Fibroblast of skin of back (primary cell): ENCODE results near the gene PROP1. TPM values are rescaled to one million over a fixed set of nuclear protein-coding genes. Genes with fewer than 3 reads are reported as not detected.
"Not testable (repeated sequence)": the region's sequence is repeated elsewhere in the genome, so short reads cannot be mapped to it uniquely, and the experiment has no call there.

Experiments used
- DNase-seq: peaks from one replicate; pipeline ENCODE4 v3.0.0-alpha.2; 2013
- polyA plus RNA-seq, 2 experiments: library from polyadenylated mRNA; unstranded; fragments of 120-200 nt; gene quantifications; one replicate each; pipeline ENCODE4 v1.2.1, GENCODE V29; 2013; ENCODE audit not compliant: insufficient read length in 2 of 2

Gene PROP1
- polyA plus RNA-seq (2013, experiment 1 of 2; ENCODE audit: insufficient read length) = not detected
- polyA plus RNA-seq (2013, experiment 2 of 2; ENCODE audit: insufficient read length) = not detected

DNA sequence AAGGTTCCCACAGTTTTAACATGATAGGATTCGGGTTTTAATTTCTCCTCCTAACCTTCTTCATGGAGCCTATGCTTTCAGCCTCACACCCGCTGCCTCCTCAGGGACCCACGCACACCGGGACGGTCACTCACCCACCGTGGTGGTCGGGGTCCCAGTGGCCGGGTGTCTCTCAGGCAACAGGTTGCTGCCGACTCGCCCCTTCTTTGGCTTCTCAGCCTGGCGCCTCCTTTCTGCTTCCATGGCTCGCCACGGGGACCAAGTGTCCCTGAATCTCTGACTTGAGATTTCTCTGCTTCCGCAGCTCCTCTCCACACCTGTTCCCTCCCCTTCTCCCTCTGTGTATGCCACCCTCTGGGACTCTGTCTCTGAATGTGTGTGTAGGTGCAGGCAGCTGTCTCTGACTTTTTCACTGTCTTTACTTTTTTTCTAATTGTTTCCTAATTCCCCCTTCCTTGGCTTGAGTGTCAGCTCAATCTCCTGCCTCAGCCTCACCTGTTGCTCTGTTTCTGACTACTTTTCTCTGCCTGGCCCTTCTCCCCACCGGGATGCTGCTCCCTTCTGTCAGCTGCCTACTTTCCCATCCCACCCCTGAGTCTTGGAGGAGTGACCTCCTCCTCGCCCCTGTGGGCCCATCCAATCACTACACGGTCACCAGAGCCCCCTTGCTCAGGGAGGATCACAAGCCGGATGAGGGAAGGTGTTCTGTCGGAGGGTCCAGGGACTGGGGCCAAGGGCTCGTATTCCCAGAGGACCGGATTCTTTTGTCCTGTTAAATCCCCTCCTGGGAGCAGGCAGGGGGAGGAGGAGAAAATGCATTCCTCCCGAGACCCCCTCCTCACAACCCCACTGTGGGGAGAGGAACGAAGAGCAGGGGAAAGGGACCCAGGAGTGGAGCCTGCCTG is at the start of gene PROP1:
Gene PROP1 (minus strand): TSS at position 552 of the 905 bp plus-strand sequence. CDS start 309 bp downstream, at position 243.
- DNase-seq = no peak

DNA sequence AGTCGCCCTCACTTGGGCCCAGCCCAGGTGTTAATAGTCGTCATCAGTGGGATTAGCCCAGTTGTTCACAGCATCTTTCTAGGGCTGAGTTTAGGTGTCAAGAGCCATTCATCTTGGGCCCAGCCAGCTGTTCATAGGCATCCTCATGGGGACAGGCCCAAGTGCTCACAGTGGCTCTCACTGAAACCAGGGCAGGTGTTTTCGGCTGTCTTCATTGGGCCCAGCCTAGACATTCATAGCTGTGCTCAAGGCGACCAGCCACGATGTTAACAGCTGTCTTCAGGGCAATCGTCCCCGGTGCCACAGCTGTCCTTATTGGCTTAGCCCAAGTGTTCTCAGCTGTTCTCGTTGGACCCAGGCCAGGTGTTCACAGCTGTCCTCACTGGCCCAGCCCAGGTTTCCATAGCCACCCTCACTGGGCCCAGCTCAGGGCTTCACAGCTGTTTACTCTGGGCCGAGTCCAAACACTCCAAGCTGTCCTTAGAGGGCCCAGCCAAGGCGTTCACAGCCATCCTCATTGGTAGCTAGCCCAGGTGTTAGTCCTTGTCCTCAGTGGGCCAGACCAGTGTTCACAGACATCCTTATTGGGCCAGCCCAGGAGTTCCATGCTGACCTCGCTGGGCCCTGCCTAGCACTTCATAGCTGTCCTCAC is 23.5 kb upstream of the PROP1 start:
- DNase-seq = not testable (repeated sequence)

DNA sequence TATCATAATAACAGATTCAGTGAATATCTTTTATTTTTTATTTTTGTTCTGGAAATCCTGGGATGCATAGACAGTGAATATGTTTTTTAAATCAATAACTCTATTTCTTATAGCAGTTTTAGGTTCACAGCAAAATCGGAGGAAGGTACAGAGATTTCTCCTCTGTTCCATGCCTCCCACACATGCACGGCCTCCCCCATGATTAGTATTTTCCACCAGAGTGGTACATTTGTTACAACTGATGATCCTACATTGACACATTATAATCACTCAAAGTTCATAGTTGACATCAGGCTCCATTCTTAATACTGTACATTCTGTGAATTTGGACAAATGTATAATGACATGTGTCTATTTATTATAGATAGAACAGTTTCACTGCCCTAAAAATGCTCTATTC is 16.7 kb upstream of the PROP1 start:
- not testable (repeated sequence) for DNase-seq

DNA sequence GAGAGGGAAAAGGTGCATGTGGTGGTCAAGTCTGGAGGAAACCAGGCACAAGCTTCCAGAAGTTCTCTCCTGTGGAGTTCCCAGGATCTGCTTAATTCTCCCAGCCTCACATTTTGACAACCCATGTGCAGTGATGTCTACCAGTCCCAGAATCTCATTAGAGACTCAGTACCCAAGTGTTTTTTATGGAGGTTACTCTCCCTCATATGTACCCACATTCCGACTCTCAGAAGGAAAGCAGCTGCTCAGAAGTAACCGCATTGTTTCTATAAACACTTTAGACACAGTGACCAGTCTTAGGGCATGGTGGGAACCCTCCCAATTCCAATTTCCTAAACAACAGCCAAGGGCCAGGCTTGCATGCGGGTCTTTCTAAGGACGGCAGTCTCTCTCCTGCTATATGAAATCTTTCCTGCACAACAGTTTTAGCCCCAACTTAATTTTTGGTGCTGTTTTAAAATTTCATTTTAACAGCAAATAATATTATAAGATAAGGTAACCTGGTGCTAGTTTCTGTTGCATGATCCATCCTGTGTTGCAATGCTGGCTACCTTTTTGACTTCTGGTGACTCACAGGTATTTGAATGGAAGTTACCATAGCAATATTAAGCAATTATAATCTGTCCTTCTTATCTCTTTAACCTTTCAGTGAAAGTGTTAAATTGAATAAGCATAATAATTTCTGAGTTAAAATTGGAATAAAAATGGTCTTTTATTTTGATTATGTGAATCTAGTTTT is 15.9 kb upstream of the PROP1 start:
- not testable (repeated sequence) for DNase-seq

DNA sequence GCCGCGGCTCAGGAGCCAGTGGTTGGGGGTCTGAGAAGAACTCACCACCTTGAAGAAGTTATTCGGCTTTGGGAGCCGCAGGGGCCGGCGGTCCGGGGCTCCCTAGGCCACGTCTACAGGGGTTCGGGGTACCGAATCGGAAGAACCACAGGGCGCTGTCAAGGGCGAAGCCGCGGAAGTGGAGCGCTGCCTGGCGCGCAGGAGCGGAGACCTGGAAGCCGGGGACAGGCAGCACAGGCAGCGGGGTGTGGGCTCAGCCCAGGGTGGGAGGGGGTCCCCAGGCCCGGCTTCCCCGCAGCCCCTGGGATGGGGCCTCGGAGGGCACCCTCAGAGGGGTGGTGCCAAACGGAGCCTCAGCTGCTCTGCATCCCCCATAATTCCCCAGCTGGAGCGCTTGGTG is 11.2 kb upstream of the PROP1 start:
- DNase-seq = not testable (repeated sequence)

DNA sequence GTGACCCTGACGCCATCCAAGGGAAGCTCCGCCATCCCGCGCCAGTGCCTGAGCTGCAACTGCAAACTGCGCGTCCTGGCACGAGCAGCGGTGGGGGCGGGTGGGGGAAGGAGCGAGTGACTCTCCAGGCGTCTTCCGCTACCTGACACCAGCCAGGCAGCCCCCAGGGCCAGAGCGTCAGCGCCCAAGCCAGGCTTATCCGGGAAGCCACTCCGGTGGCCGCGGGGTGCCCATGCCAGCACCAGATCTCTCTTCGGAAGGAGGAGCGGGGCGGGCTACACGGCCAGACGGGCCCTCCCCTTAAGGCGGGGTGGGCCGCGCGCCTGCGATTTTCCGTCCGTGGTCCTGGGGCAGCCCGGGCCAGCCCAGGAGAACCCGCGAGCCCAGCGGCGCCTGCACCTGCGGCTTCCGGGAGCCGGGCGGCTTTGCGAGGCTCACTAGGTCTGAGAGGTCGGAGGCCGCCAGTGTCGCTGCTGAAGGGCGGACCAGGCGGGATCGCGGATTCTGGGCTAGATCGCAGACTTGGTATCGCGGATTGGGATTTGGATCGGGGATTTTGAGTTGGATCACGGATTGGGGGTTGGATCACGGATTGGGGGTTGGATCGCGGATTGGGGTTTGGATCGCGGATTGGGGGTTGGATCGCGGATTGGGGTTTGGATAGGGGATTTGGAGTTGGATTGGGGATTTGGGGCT is 10.6 kb upstream of the PROP1 start:
- not testable (repeated sequence) for DNase-seq

DNA sequence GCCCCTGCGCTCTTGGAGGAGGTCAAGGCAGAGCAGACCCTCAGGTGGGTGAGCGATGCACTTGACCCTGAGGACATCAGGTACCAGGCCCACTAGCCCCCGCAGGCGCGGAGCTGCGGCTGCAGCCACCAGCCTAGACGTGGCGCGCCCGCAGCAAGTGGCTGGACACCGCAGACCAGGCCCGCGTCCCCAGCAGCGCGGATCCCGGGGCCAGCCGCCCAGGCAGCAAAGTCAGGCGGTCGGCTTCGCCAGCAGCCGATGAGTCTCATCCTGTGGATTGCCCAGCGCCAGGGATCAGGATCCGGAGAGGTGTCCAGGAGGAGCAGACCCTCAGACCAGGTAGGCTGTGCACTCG is 10.1 kb upstream of the PROP1 start:
- DNase-seq = not testable (repeated sequence)

DNA sequence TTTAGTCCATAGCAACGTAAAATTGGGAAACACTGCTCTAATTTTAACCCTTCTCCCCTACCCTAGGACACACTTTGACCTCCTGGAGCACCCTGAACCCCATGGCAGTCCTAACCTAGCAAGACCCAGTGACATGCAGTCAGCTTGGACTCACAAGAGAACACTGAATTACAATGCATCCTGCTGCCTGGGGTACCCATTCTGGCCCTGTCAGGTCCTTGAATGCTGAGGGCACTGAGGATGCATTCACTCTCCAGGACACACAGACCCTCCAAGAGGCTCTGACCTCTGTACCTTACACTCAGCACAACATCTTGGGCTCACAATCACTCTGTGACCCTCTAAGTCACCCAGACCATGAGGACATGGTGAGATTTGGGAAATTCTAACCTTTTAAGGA is 1.8 kb upstream of the PROP1 start:
- DNase-seq = no peak

DNA sequence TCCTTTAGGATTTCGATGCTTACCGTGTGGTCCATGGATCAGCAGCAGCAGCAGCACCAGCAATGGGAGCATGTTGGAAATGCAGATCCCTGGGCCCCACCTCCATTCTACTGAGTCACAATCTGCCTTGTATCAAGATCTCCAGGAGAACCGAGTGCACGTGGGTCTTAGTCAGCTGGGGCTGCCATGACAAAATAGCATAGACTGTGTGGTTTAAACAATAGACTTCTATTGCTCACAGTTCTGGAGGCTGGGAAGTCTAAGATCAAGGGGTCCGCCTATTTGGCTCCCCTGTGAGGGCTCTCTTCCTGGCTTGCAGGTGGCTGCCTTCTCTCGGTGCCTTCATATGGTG is 1.3 kb upstream of the PROP1 start:
- no peak for DNase-seq

DNA sequence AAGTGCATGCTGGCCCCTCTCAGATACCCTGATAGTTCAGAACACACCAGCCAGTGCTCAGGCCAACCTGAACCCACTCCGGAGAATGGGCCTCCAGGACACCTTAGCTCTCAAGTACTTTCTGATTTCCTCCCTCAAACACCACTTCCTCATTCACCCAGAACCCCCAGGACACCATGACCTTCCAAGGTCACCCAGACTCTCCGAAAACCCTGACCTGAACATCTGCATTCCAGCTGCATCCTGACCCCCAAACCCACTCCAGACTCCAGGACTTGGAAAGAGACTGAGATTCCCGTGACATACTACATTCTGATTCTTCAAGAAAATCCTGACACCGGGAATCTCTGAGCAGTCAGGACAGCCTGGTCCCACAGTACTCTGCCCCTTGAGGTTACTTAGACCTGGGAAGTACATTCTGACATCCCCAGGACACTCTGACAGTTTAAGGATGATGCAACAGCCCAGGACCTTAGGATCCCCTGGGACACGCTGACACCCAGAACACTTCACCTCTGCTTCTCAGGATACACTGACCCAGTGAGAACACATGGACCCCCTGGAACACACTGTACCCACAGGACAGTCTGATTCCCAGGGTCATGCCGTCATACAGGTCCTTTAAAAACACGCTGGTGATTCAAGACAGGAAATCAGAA is 747 bp upstream of the PROP1 start:
- DNase-seq = no peak

DNA sequence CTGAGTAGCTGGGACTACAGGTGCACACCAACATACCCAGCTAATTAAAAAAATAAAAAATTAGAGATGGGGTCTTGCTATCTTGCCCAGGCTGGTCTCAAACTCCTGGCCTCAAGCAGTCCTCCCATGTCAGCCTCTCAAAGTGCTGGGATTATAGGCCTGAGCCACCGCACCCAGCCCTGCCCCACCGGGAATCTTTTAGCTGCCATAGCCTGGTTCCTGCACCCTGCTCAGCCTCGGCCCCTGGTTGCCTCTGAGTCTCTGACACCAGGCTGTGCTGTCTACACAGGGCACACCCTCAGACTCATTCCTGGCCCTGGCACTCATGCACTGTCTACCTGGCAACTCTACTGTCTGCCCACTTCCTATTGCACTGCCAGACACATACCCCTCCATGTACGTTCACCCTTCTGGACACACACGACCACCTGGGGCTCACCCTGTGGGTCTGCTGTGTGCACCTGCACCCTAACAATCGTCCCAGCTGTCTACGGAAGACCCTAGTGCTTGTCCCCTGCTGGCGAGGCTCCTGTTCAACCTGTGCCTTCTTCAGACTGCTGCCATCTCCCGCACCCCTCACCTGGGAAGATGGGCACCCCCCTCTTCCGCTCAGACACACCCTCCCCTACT is 1.4 kb downstream of the PROP1 start:
- DNase-seq = no peak

DNA sequence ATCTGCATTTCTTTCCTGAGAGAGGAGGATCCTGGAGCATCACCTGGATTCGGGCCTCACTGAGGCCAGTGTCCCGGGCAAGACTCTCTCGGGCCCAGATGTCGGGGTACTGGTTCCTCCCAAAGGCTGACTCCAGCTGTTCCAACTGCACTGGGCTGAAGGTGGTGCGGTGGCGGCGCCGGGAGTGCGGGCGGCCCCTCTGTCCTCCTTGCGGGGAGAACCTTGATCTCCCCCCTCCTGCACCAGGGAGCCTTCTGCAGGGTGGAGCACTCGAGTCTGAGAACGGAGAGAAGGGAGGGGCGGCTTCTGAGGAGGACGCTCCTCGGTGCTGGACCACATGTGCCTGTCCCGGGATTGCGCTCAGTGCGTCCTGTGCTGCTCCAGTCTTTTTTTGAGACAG is 2.0 kb downstream of the PROP1 start:
- DNase-seq = no peak

DNA sequence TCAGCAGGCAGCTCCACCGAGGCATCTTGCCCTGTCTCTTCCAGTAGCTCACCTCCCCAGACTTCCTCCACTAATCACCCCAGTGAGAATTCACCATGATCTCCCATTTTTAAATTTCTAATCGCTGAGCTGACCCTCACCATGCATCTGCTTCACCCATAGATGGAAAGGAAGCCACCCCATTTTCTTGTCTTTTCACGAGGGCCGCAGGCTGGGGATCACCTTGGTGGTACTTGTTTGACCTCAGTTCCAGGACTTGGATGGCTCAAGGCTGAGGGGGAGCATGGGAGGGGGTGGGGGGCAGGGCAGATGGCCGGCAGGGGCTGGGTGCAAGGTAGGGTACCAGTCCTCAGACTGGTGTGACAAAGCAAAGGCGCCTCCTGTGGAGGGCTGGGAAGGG is 3.6 kb downstream of the PROP1 start:
- no peak for DNase-seq

DNA sequence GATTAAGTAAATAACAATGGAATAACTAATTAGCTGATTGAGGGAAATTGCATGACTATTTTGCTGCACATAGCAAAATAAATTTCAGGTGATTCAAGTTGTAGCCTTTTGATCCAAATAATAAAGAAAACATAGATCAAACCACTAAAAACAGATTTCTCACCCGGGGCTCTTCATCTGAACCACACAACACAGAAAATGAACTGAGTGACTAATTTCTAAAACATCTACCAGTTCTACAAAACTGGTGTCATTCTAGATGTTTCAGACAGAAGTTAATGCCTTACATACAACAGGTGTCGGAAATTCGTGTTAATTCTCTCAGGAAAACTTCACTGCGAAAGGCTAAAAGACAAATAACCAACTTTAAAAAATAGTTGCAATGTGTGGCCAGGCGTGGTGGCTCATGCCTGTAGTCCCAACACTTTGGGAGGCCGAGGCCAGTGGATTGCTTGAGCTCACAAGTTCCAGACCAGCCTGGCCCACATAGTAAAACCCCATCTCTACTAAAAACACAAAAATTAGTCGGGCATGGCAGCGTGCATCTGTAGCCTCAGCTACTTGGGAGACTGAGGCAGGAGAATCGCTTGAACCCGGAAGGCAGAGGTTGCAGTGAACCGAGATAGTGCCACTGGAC is 6.9 kb downstream of the PROP1 start:
- no peak for DNase-seq

DNA sequence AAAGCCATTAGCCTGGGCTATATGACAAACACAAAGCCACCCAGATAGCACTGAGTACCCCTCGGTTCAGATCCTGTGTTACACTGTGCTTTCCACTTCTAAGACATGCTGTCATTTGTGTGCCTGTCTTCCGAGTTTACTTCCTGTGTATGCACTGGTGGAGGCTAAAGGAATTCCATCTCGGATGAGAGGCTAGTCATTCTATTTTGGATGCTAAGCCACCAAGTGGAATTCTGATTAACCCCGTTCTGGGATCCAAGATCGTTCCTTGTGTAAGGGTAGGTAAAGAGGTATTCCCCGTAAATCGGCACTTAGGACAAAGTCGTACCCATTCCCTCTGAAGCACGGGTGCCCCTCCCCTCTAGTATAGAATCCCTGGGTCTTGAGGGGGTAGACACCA is 8.7 kb downstream of the PROP1 start:
- no peak for DNase-seq

DNA sequence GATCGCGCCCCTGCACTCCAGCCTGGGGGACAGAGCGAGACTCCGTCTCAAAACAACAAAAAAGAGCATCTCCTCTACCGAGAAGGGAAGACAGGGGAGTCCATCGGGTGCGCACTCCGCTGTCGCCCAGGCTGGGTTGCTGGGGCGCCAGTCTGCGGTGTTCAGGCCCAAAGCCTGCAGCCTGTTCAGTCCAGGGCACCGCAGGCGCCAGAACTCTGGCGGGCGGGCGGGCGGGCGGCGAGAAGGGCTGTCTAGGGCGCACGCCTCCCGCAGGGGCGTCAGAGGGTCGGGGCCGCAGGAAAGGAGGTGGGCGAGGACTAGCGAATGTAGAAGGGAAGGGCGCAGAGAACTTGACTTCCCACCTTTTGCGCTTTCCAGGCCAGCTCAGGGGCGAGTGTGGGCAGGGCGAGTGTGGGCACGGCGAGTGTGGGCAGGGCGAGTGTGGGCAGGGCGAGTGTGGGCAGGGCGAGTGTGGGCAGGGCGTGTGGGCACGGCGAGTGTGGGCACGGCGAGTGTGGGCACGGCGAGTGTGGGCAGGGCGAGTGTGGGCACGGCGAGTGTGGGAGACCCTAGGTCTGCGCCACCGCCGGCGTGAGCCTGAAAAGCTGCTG is 10.5 kb downstream of the PROP1 start:
- DNase-seq = no peak

DNA sequence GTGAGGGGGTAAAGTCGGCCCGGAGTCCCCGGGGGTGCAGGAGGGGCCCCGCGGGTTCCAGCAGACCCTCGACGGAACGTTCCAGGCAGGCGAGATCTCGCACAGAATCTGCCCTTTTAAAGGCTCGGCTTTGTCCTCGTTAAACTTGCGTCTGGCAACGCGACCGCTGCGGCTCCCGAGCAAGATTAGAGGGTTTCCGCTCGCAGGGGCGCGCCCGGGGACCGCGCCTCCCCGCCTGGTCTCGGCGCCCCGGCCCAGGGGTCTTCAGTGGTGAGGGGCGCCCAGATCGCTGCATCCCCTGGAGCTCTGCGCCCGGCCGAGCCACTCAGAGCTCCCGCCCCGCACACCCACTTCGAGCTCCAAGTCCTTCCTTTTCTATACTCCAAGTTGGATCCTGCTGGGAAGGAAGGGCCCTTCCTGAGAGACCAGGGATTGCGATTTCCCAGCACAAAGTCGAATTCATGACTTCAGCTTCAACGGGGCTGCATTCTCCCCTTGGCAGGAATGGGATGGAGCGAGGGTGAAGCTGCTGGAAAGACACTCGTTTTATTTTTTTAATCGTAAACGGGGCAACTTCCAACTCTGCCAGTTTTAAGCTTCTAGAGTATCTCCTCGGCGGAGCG is 11.3 kb downstream of the PROP1 start:
- DNase-seq = no peak

DNA sequence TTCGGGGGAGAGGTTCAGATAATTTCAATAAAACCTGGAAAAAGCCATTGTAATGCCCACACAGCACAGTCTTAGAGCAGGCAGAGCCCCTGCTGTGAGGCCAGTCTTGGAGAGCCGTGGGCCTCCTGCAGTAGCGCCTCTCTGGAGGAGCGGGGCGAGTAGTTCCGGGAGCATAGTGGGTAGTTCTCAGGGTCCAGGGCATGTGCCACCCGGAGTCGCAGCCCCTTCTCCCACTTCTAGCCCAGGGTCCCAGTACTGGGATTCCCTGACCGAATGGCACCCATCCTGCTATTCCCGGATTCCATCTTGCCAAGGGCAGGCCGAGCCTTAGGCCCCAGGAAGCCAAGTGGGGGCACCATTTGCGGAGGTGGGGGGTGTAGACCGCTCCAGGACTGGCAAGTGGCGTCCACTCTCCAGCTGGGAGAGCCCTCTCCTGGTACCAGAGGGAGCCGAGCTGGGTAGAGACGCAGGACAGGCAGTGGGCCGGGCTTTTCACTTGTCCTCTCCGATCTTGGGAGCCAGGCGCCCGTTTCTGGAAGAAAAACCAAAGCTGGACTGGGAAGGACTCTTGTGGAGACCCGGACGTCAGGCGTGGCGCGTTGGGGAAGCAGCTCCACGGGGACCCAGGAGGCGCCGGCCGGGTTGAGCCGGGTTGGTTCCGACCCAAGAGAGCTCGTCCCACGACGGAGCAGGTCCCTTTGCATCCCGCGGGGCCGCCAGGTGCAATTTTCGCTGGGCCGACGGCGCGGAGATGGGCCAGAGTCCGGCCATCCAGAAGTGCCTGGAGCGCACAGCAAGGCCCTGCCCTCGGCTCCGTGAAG is 12.1 kb downstream of the PROP1 start:
- DNase-seq = no peak

DNA sequence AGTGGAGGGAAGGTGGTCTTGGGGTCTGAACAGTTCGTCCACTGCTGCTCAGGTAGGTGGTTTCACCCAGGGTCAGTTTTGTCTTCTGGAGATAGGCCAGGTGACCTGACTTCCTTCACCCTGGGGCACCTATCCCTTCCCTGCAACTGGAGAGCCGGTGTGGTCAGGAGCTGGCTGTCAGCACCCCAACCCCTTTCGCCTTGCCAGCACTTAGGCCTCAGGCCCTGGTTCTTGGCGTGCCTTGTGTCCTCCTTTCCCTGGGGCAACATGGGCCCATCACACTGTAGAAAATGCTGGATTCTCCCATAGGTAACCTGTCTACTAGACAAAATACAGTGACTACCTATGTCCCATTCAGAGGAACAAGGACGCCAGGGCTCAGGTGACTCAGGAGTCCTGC is 13.1 kb downstream of the PROP1 start:
- no peak for DNase-seq
